Suprapubic skin (tissue), 4 donors: Measurements from ENCODE around the gene RBMY1D.

Experiments used
- CTCF ChIP-seq, 2 donors: fragments of 200-600 bp in 1 of 2; fragments of 450-650 bp in 1 of 2; sonication (generic) in 1 of 2; IDR thresholded peaks; one replicate each; pipeline ENCODE4 v1.5.1; 2016 to 2019; ENCODE audit warnings: antibody characterized with exemption in 2 of 2, mild to moderate bottlenecking in 1 of 2, moderate library complexity in 1 of 2
- POLR2A ChIP-seq, 2 donors: fragments of 450-650 bp; IDR thresholded peaks; one replicate each; pipeline ENCODE4 v1.6.1; 2017; ENCODE audit warnings: antibody characterized with exemption in 2 of 2, mild to moderate bottlenecking in 2 of 2, moderate library complexity in 2 of 2
- POLR2AphosphoS5 ChIP-seq, 3 donors: sonication (generic); formaldehyde crosslinking; IDR thresholded peaks; one replicate each; pipeline ENCODE4 v1.6.1; 2017; ENCODE audit warnings: antibody characterized with exemption in 3 of 3

- TF ChIP-seq CTCF (IDR thresholded peaks at IDR 0.05) (no peak), POLR2AphosphoS5 (IDR thresholded peaks at IDR 0.05) (no peak), POLR2A (IDR thresholded peaks at IDR 0.05) (no peak)
Measured at GRCh38 chrY:21842090-21842489, 52.2 kb downstream of the RBMY1D start.
